CD4-positive, alpha-beta T cell (primary cell): ENCODE data around the gene GCG. TPM values are rescaled to one million over a fixed set of nuclear protein-coding genes. Genes with fewer than 3 reads are reported as not detected.

ENCODE experiments used
- ATAC-seq: fragments of 200-7000 bp; cut with Tn5 transposase; one replicate; pipeline ENCODE4 v1.10.0; 2022; ENCODE audit warnings: mild to moderate bottlenecking; ENCODE audit not compliant: poor library complexity
- CTCF ChIA-PET: fragments of 350-600 bp; sonication (Branson Sonifier 250); formaldehyde crosslinking; loops from one replicate; lab custom pipeline; 2021; ENCODE audit warnings: antibody characterized with exemption, inconsistent platforms; lab: Charles Lee
- POLR2A ChIA-PET: fragments of 350-600 bp; sonication (Branson Sonifier 250); formaldehyde crosslinking; loops from one replicate; lab custom pipeline; 2021; ENCODE audit warnings: antibody characterized with exemption, inconsistent platforms; lab: Charles Lee
- DNase-seq, 14 experiments: peaks; one replicate each; pipeline ENCODE4 v3.0.0-alpha.2; 2013 to 2020; ENCODE audit warnings: mixed read lengths in 2 of 14
- H3K27ac ChIP-seq, 2 donors: one replicate each; pipeline versions ENCODE4 v1.5.1 to v1.7.0; 2013; ENCODE audit warnings: low read length in 2 of 2, low read depth in 1 of 2, mild to moderate bottlenecking in 1 of 2
- H3K27me3 ChIP-seq, 2 experiments: 1 replicate in 1 of 2; 2 replicates in 1 of 2; pipeline versions ENCODE4 v1.6.1 to v1.7.0; 2013; ENCODE audit warnings: low read length in 2 of 2, control low read depth in 1 of 2, mild to moderate bottlenecking in 1 of 2, moderate library complexity in 1 of 2; ENCODE audit not compliant: insufficient read depth in 2 of 2, control insufficient read depth in 1 of 2
- H3K36me3 ChIP-seq: one replicate; pipeline ENCODE4 v1.6.1; 2013; ENCODE audit warnings: low read length, control low read depth; ENCODE audit not compliant: insufficient read depth
- H3K4me1 ChIP-seq: one replicate; pipeline ENCODE4 v1.6.1; 2013; ENCODE audit warnings: low read length, control low read depth; ENCODE audit not compliant: insufficient read depth
- H3K4me3 ChIP-seq: one replicate; pipeline ENCODE4 v1.5.1; 2013; ENCODE audit warnings: mild to moderate bottlenecking, low read length, moderate library complexity
- H3K9me3 ChIP-seq, 2 experiments: 1 replicate in 1 of 2; 2 replicates in 1 of 2; pipeline versions ENCODE4 v1.6.1 to v1.7.0; 2013; ENCODE audit warnings: low read length in 2 of 2, mild to moderate bottlenecking in 2 of 2, control low read depth in 1 of 2, moderate library complexity in 1 of 2; ENCODE audit not compliant: control insufficient read depth in 1 of 2, insufficient read depth in 1 of 2
- H3K27ac Mint-ChIP-seq: one replicate; pipeline ENCODE4 v1.8.0; 2020; ENCODE audit warnings: mixed read lengths
- H3K27me3 Mint-ChIP-seq: one replicate; pipeline ENCODE4 v1.8.0; 2021; ENCODE audit warnings: mixed read lengths
- H3K36me3 Mint-ChIP-seq: one replicate; pipeline ENCODE4 v1.8.0; 2021; ENCODE audit warnings: low read depth, mixed read lengths
- H3K4me1 Mint-ChIP-seq: one replicate; pipeline ENCODE4 v1.8.0; 2021; ENCODE audit warnings: low read depth, mixed read lengths
- H3K4me3 Mint-ChIP-seq: one replicate; pipeline ENCODE4 v1.8.0; 2020; ENCODE audit warnings: mild to moderate bottlenecking, mixed read lengths
- H3K9me3 Mint-ChIP-seq: one replicate; pipeline ENCODE4 v1.8.0; 2020; ENCODE audit warnings: mixed read lengths
- intact Hi-C, 2 experiments: fragments of 100-400 bp; cut with DNase I in 1 of 2; cut with micrococcal nuclease in 1 of 2; formaldehyde crosslinking; loops; one replicate each; pipeline versions ENCODE4 v1.15.1 to v1.9.0; 2023 to 2025; cut with DNase I, micrococcal nuclease
- total RNA-seq, 174 experiments: library from RNA in 2 of 174; stranded (reverse) in 2 of 174; gene quantifications; one replicate each; pipeline ENCODE4 v1.2.3 and lab custom pipeline; 2021 to 2026
- TF ChIP-seq, protein P1 (sequence below): fragments of 200-600 bp; IDR thresholded peaks from one replicate; pipeline ENCODE4 v1.8.0; 2022; ENCODE audit warnings: antibody characterized with exemption, mild to moderate bottlenecking

GCG gene
- total RNA-seq, 2 experiments from 2014 or later: not detected

DNA sequence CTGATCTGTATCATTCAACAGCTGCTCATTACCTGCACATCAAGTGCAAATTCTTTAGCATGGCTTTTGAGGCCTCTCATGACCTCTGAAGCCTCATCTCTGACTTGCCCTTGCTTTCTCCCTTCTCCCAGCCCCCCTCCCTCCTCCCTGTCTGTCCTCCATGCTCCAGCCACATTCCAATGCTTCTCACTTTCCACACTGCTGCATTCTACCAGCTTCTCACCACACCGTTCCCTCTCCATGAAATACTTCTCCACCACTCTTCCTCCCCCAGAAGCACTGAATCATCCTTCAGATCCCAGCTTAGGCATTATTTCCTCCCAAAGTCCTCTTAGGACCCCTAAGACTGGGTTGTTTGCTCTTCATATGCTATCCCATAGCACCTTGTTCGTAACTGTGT, 26.9 kb downstream of the GCG start:
- Mint-ChIP-seq H3K4me1 (peaks cover 20% of the 10 kb centered on the region), H3K27ac (no peak overlapping the region), H3K27me3 (no peaks in the 10 kb centered on the region), H3K4me3 (no peak overlapping the region), H3K36me3 (no peaks in the 10 kb centered on the region), H3K9me3 (no peaks in the 10 kb centered on the region)
- Histone ChIP-seq H3K27ac (no peak overlapping the region), H3K4me3 (no peak overlapping the region), H3K9me3 (no peaks in the 10 kb centered on the region), H3K27me3 (no peaks in the 10 kb centered on the region), H3K4me1 (no peaks in the 10 kb centered on the region), H3K36me3 (no peaks in the 10 kb centered on the region)
- DNase-seq (no peak), ATAC-seq (no peak)
- intact Hi-C loops: loop anchor here (1.0 to 10.0 kb wide), 3 partner anchors 120 to 902 kb away; no protein-coding TSS in a partner anchor
- TF ChIP-seq, protein P1, sequence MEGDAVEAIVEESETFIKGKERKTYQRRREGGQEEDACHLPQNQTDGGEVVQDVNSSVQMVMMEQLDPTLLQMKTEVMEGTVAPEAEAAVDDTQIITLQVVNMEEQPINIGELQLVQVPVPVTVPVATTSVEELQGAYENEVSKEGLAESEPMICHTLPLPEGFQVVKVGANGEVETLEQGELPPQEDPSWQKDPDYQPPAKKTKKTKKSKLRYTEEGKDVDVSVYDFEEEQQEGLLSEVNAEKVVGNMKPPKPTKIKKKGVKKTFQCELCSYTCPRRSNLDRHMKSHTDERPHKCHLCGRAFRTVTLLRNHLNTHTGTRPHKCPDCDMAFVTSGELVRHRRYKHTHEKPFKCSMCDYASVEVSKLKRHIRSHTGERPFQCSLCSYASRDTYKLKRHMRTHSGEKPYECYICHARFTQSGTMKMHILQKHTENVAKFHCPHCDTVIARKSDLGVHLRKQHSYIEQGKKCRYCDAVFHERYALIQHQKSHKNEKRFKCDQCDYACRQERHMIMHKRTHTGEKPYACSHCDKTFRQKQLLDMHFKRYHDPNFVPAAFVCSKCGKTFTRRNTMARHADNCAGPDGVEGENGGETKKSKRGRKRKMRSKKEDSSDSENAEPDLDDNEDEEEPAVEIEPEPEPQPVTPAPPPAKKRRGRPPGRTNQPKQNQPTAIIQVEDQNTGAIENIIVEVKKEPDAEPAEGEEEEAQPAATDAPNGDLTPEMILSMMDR: no peak
- ChIA-PET POLR2A (interaction anchor here (0.7 to 1.3 kb wide), 3 partner anchors 132 to 543 kb away, joined by 3 to 5 read pairs (median 4); no protein-coding TSS in a partner anchor), CTCF (interaction anchor here (0.7 to 1.8 kb wide), 2 partner anchors 539 to 1851 kb away, joined by 3 to 8 read pairs; no protein-coding TSS in a partner anchor)

DNA sequence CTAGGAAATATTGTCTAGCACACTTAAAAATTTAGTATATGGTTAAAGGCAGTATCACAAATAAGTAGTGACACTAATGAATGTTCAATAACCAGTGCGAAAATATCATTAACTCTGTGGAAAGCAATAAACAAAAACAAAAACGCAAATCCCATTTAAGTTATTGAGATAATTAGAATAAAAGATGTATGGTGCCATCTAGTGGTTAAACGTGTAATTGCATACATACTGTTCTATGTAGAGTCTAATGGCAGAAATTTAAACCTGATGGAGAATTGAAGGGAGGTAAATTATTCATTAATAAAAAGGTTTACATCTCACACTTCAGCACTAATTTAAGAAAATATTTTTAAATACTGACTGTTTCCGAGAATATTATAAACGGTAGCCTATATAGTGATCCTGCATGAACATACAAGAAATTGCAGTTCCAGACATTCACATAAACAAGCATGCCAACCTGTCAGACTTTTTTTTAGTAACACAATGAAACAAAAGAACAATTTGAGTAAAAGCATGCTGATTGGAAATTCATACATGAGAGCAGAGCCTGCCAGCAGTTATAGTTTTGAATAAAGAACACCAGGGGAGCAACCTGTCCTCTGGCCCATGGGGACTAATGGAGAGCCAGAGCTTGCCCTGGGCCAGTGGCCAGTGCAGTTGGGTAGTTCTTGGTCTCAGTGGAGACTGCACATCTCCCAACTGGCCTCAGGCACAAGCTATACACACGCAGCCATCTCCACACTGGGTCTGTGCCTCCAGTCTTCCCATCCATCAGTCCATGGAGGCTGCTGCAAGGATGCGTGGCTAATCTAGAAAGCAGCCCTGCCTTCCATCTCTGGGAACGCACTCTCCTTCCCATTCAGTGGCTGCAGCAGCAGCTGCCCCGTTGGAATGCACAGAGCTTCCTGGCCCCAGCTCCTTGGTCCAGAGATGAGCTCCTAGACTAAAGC, 28.0 kb downstream of the GCG start:
- H3K4me1 ChIP-seq: no peaks in the 10 kb centered on the region
- H3K4me1 Mint-ChIP-seq: peaks cover 20% of the 10 kb centered on the region
- no peak overlapping the region for H3K4me3 Mint-ChIP-seq
- no peak overlapping the region for H3K4me3 ChIP-seq
- ATAC-seq (peak; percentile 69), DNase-seq (peak in 3 of 14 experiments; percentile 74 to 83 (median 80))
- no peaks in the 10 kb centered on the region for H3K27me3 Mint-ChIP-seq
- H3K9me3 ChIP-seq: no peaks in the 10 kb centered on the region
- no peak overlapping the region for H3K27ac ChIP-seq
- H3K36me3 ChIP-seq: no peaks in the 10 kb centered on the region
- no peaks in the 10 kb centered on the region for H3K9me3 Mint-ChIP-seq
- TF ChIP-seq, protein P1: peak; percentile 91
- no peak overlapping the region for H3K27ac Mint-ChIP-seq
- no peaks in the 10 kb centered on the region for H3K36me3 Mint-ChIP-seq
- H3K27me3 ChIP-seq: no peaks in the 10 kb centered on the region
- ChIA-PET POLR2A (interaction anchor here (1.3 kb wide), 1 partner anchor 171 kb away, joined by 4 read pairs; no protein-coding TSS in a partner anchor), CTCF (no interaction called here)
- intact Hi-C loops: loop anchor here (1.0 to 10.0 kb wide), 8 partner anchors 47 to 901 kb away; partner anchors contain the start of gene DPP4 (in 1 of the 2)

DNA sequence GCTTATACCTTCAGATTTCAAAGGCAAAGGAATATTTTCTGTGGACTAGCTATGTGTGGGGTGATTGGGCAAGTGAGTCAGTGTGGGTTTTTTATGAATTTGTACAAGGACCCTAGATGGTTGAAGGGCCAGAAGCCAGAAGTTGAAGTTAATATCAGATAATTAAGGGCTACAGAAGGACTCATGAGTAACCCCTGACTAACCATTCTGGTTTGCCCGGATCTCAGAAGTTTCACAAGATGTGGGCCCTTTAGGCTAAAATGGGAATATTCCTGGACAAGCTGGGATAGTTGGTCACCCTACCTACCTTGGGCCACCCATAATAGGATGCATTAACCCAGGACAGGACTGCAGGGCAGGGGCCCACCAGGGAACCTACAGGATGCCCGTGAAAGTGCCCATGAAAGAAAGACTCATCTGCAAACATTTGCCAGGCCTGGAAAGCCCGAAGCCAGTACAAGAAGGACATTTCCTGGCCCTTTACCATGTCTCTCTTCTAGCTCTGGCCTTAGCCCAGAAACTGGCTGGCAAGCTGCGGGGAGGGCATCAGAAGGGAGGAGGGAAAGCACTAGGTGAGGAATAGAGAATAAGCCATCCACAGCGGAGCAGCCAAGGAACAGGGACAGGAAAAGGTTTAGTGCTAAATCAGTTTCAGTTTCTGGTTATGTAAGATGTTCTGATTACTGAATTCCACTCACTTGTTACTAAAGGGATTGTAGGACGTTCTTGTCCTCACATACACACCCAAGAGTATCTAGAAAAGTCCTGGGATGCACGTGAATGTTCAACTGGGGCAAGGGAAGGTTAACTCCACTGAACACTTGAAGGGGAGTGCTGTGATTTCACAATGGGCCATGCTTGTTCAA, 33.6 kb downstream of the GCG start:
- POLR2A ChIA-PET: interaction anchor here (0.6 to 1.2 kb wide), 2 partner anchors 10 to 103 kb away, joined by 3 read pairs; no protein-coding TSS in a partner anchor
- CTCF ChIA-PET: no interaction called here
- no peaks in the 10 kb centered on the region for H3K36me3 ChIP-seq
- no peaks in the 10 kb centered on the region for H3K27me3 ChIP-seq
- Mint-ChIP-seq H3K27me3 (no peaks in the 10 kb centered on the region), H3K4me3 (no peak overlapping the region), H3K9me3 (peaks cover 6% of the 10 kb centered on the region), H3K4me1 (peaks cover 14% of the 10 kb centered on the region), H3K27ac (no peak overlapping the region), H3K36me3 (no peaks in the 10 kb centered on the region)
- TF ChIP-seq, protein P1: no peak
- H3K27ac ChIP-seq: no peak overlapping the region
- H3K4me3 ChIP-seq: no peak overlapping the region
- ATAC-seq (no peak), DNase-seq (no peak)
- peaks cover 6% of the 10 kb centered on the region for H3K4me1 ChIP-seq
- intact Hi-C loops: no loop called here
- H3K9me3 ChIP-seq: no peaks in the 10 kb centered on the region
